ENCODE data around the gene AQP3. TPM values are rescaled to one million over a fixed set of nuclear protein-coding genes. Genes with fewer than 3 reads are reported as not detected.
"Not testable (repeated sequence)": the region's sequence is repeated elsewhere in the genome, so short reads cannot be mapped to it uniquely, and the experiment has no call there.

AQP3 gene
- total and polyA plus RNA-seq, 4 donors, result 0.50 to 2.5 (median 1.3) TPM

DNA sequence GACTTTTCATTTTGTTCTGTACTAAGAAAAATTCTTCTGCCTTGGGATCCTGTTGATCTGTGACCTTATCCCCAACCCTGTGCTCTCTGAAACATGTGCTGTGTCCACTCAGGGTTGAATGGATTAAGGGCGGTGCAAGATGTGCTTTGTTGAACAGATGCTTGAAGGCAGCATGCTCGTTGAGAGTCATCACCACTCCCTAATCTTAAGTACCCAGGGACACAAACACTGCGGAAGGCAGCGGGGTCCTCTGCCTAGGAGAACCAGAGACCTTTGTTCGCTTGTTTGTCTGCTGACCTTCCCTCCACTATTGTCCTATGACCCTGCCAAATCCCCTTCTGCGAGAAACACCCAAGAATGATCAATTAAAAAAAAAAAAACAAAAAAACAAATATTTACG is 23.4 kb downstream of the AQP3 start:
- not testable (repeated sequence) for H3K27ac ChIP-seq (ENCODE audit: low read depth, low read length); H3K4me3 ChIP-seq (ENCODE audit: low read depth, low read length); DNase-seq (ENCODE audit: low read depth in 4 of 6, low spot score in 6 of 6); H3K9me3 ChIP-seq (ENCODE audit: control insufficient read depth, insufficient read depth, low read length); H3K36me3 ChIP-seq (ENCODE audit: control insufficient read depth, insufficient read depth, low read length); H3K27me3 ChIP-seq (ENCODE audit: control insufficient read depth, insufficient read depth, low read length); H3K4me1 ChIP-seq (ENCODE audit: control insufficient read depth, insufficient read depth, low read length)
- no CpG with 5 or more reads among the region's 7 CpGs for WGBS (ENCODE audit: insufficient coverage)

DNA sequence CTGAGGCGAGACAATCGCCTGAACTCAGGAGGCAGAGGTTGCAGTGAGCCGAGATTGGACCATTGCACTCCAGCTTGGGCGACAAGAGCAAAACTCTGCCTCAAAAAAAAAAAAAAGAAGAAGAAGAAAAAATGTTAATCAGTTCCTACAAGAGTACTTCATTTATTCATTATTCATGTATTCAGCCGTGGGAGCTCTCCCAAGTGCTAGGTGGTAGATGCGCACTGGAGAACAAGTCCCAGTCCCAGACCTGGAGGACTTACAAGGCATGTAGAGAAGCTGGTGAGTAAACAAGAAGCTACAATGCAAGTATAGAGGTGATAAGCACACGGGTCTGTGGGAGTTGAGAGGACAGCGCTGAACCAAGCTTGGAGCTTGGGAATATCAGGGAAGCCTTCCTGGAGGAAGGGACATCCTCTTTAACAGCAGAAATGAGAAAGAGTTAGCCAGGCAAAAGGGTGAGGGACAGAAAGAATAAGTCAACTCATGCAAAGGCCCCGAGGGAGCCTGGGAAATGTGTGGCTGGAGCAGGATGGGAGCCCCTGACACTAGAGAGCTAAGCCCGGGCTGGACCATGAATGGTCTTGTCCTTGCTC is 27.6 kb downstream of the AQP3 start:
- no peak overlapping the region for H3K4me3 ChIP-seq (ENCODE audit: low read depth, low read length)
- H3K36me3 ChIP-seq (ENCODE audit: control insufficient read depth, insufficient read depth, low read length), result no peaks in the 10 kb centered on the region
- H3K27ac ChIP-seq (ENCODE audit: low read depth, low read length), result no peak overlapping the region
- DNase-seq (ENCODE audit: low read depth in 4 of 6, low spot score in 6 of 6), result no peak
- WGBS (ENCODE audit: insufficient coverage), result 61% methylated on average over 5 of the region's 10 CpGs
- no peaks in the 10 kb centered on the region for H3K9me3 ChIP-seq (ENCODE audit: control insufficient read depth, insufficient read depth, low read length)
- no peaks in the 10 kb centered on the region for H3K27me3 ChIP-seq (ENCODE audit: control insufficient read depth, insufficient read depth, low read length)
- H3K4me1 ChIP-seq (ENCODE audit: control insufficient read depth, insufficient read depth, low read length), result no peaks in the 10 kb centered on the region

GRCh38 chr9:33418090-33418489 is 29.3 kb downstream of the AQP3 start:
- no peaks in the 10 kb centered on the region for H3K36me3 ChIP-seq (ENCODE audit: control insufficient read depth, insufficient read depth, low read length)
- 83% methylated on average over 6 of the region's 8 CpGs for WGBS (ENCODE audit: insufficient coverage)
- no peak overlapping the region for H3K4me3 ChIP-seq (ENCODE audit: low read depth, low read length)
- no peak for DNase-seq (ENCODE audit: low read depth in 4 of 6, low spot score in 6 of 6)
- no peak overlapping the region for H3K27ac ChIP-seq (ENCODE audit: low read depth, low read length)
- no peaks in the 10 kb centered on the region for H3K9me3 ChIP-seq (ENCODE audit: control insufficient read depth, insufficient read depth, low read length)
- H3K27me3 ChIP-seq (ENCODE audit: control insufficient read depth, insufficient read depth, low read length), result no peaks in the 10 kb centered on the region
- H3K4me1 ChIP-seq (ENCODE audit: control insufficient read depth, insufficient read depth, low read length), result no peaks in the 10 kb centered on the region

GRCh38 chr9:33416996-33417395 is 30.4 kb downstream of the AQP3 start:
- no peaks in the 10 kb centered on the region for H3K9me3 ChIP-seq (ENCODE audit: control insufficient read depth, insufficient read depth, low read length)

DNA sequence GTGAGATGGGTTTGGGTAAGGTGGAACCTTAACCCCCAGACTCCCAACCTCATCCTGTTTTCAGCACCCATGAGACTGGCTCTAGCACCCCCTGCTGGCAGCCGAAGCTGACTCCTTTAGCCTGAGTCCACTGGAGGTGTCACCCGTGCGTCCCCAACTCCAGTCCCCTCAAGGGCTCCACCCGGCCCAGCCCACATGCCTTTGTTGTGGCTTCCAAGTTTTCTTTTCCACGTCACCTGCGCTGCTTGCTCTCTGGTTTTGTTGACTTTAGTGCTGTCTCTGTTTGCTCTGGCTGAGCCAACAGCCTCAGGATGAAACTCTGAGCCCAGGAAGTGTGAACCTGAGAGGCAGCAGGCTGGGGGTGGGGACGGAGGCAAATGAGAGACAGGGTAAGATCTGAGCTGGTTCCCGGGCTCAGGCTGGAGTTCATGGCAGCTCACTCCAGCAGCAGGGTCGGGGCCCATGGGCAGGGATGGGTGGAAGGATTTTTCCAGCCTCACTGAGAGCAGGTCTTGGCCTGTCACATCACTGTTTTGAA is 31.8 kb downstream of the AQP3 start:
- H3K4me1 ChIP-seq (ENCODE audit: control insufficient read depth, insufficient read depth, low read length), result no peaks in the 10 kb centered on the region
- H3K27ac ChIP-seq (ENCODE audit: low read depth, low read length), result no peak overlapping the region
- DNase-seq (ENCODE audit: low read depth in 4 of 6, low spot score in 6 of 6), result peak in 3 of 6 donors; percentile 6 to 45 (median 16)
- no peaks in the 10 kb centered on the region for H3K27me3 ChIP-seq (ENCODE audit: control insufficient read depth, insufficient read depth, low read length)
- 31% methylated on average over 8 of the region's 9 CpGs for WGBS (ENCODE audit: insufficient coverage)
- H3K36me3 ChIP-seq (ENCODE audit: control insufficient read depth, insufficient read depth, low read length), result no peaks in the 10 kb centered on the region
- H3K9me3 ChIP-seq (ENCODE audit: control insufficient read depth, insufficient read depth, low read length), result no peaks in the 10 kb centered on the region
- no peak overlapping the region for H3K4me3 ChIP-seq (ENCODE audit: low read depth, low read length)

More at GRCh38 chr9:33416996-33417395, 30.4 kb downstream of the AQP3 start:
- Histone ChIP-seq H3K4me1 (ENCODE audit: control insufficient read depth, insufficient read depth, low read length) (no peaks in the 10 kb centered on the region), H3K27ac (ENCODE audit: low read depth, low read length) (no peak overlapping the region), H3K27me3 (ENCODE audit: control insufficient read depth, insufficient read depth, low read length) (no peaks in the 10 kb centered on the region), H3K4me3 (ENCODE audit: low read depth, low read length) (no peak overlapping the region), H3K36me3 (ENCODE audit: control insufficient read depth, insufficient read depth, low read length) (no peaks in the 10 kb centered on the region)
- DNase-seq (ENCODE audit: low read depth in 4 of 6, low spot score in 6 of 6), result no peak
- WGBS (ENCODE audit: insufficient coverage), result 92% methylated on average over 4 of the region's 5 CpGs

DNA sequence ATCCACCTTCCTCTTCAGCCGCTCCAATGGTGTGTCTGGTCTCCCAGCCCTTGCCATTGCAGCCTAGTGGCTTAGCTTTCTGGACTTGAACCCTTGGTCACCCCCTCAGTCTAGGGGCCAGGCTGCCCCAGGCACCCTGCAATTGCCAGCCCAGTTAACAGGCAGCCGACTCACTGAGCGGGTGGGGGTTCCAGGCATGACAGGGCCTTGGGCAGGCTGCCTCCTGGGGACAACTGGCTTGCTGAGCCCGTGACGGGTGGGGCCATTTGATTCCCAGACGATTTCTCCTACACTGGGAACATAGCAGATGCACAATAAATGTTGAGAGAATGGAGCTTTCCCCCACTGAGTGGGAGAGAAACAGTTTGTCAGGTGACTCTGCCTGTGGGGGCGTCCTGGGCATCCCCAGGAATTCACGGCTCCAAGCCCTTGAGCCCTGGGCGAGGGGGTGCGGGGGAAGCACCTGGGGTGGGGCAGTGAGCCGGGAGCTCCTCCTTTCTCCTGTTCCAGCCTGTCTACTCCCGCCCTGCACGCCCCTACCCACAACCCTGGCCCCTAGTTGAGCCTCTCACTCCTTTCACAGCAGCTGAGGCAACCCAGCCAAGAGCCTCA is 32.4 kb downstream of the AQP3 start:
- no peaks in the 10 kb centered on the region for H3K36me3 ChIP-seq (ENCODE audit: control insufficient read depth, insufficient read depth, low read length)
- H3K27ac ChIP-seq (ENCODE audit: low read depth, low read length), result no peak overlapping the region
- DNase-seq (ENCODE audit: low read depth in 4 of 6, low spot score in 6 of 6), result no peak
- H3K27me3 ChIP-seq (ENCODE audit: control insufficient read depth, insufficient read depth, low read length), result no peaks in the 10 kb centered on the region
- 75% methylated on average over 10 of the region's 13 CpGs for WGBS (ENCODE audit: insufficient coverage)
- no peaks in the 10 kb centered on the region for H3K4me1 ChIP-seq (ENCODE audit: control insufficient read depth, insufficient read depth, low read length)
- H3K9me3 ChIP-seq (ENCODE audit: control insufficient read depth, insufficient read depth, low read length), result no peaks in the 10 kb centered on the region
- H3K4me3 ChIP-seq (ENCODE audit: low read depth, low read length), result no peak overlapping the region

DNA sequence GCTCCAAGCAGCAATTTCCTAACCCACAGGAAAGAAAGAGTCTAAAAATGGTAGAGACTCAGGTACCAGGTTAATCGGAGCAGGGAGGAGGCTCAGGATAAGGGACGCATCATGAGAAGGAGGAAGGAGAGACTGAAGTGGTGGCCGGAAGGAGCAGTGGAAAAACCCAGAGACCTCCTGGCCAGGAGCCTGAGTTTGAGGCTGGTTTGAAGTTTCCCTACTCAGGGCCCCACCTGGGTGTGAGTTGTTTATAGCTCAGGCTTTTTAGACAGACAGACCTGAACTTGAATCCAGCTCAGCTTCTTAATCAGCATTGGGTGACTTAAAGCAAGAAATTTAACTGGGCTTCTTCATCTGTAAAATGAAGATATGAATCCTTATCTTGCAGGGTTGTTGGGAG is 33.1 kb downstream of the AQP3 start:
- H3K4me1 ChIP-seq (ENCODE audit: control insufficient read depth, insufficient read depth, low read length), result no peaks in the 10 kb centered on the region
- no peak for DNase-seq (ENCODE audit: low read depth in 4 of 6, low spot score in 6 of 6)
- H3K9me3 ChIP-seq (ENCODE audit: control insufficient read depth, insufficient read depth, low read length), result no peaks in the 10 kb centered on the region
- no peaks in the 10 kb centered on the region for H3K36me3 ChIP-seq (ENCODE audit: control insufficient read depth, insufficient read depth, low read length)
- WGBS (ENCODE audit: insufficient coverage), result 90% methylated on average over 3 of the region's 3 CpGs
- no peak overlapping the region for H3K4me3 ChIP-seq (ENCODE audit: low read depth, low read length)
- H3K27ac ChIP-seq (ENCODE audit: low read depth, low read length), result no peak overlapping the region
- no peaks in the 10 kb centered on the region for H3K27me3 ChIP-seq (ENCODE audit: control insufficient read depth, insufficient read depth, low read length)

DNA sequence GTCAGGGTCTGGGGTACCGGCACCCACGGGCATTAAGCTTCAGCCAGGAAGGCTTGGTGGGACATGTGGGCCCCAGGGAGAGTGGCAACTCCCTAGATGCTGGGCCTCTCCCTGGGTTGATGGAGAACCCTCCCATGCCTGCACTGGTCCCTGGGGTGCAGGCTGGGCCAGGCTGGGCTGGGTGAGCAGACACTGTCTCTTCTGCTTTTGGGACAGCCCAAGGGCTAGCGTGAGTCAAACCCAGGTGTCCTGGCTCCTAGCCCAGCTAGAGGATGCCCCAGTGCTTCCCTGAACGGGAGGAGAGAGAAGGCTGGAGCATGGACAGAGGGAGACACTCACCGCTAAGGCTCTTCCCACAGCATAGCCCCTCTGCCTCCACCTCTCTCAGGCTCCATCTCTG is 39.3 kb downstream of the AQP3 start:
- Histone ChIP-seq H3K4me3 (ENCODE audit: low read depth, low read length) (no peak overlapping the region), H3K27ac (ENCODE audit: low read depth, low read length) (no peak overlapping the region), H3K27me3 (ENCODE audit: control insufficient read depth, insufficient read depth, low read length) (no peaks in the 10 kb centered on the region), H3K36me3 (ENCODE audit: control insufficient read depth, insufficient read depth, low read length) (no peaks in the 10 kb centered on the region), H3K9me3 (ENCODE audit: control insufficient read depth, insufficient read depth, low read length) (no peaks in the 10 kb centered on the region), H3K4me1 (ENCODE audit: control insufficient read depth, insufficient read depth, low read length) (no peaks in the 10 kb centered on the region)
- no peak for DNase-seq (ENCODE audit: low read depth in 4 of 6, low spot score in 6 of 6)
- 77% methylated on average over 5 of the region's 5 CpGs for WGBS (ENCODE audit: insufficient coverage)

- 100% methylated on average over 1 of the region's 3 CpGs for WGBS (ENCODE audit: insufficient coverage)
- Histone ChIP-seq H3K4me3 (ENCODE audit: low read depth, low read length) (no peak overlapping the region), H3K27ac (ENCODE audit: low read depth, low read length) (no peak overlapping the region), H3K9me3 (ENCODE audit: control insufficient read depth, insufficient read depth, low read length) (no peaks in the 10 kb centered on the region), H3K27me3 (ENCODE audit: control insufficient read depth, insufficient read depth, low read length) (no peaks in the 10 kb centered on the region), H3K36me3 (ENCODE audit: control insufficient read depth, insufficient read depth, low read length) (no peaks in the 10 kb centered on the region), H3K4me1 (ENCODE audit: control insufficient read depth, insufficient read depth, low read length) (peaks cover 2% of the 10 kb centered on the region)
- no peak for DNase-seq (ENCODE audit: low read depth in 4 of 6, low spot score in 6 of 6)
Observed at GRCh38 chr9:33407061-33407460, 40.3 kb downstream of the AQP3 start.

GRCh38 chr9:33404788-33405362 is 42.5 kb downstream of the AQP3 start:
- DNase-seq (ENCODE audit: low read depth in 4 of 6, low spot score in 6 of 6), result no peak
- Histone ChIP-seq H3K27me3 (ENCODE audit: control insufficient read depth, insufficient read depth, low read length) (no peaks in the 10 kb centered on the region), H3K27ac (ENCODE audit: low read depth, low read length) (no peak overlapping the region), H3K36me3 (ENCODE audit: control insufficient read depth, insufficient read depth, low read length) (no peaks in the 10 kb centered on the region), H3K9me3 (ENCODE audit: control insufficient read depth, insufficient read depth, low read length) (no peaks in the 10 kb centered on the region), H3K4me1 (ENCODE audit: control insufficient read depth, insufficient read depth, low read length) (peaks cover 2% of the 10 kb centered on the region), H3K4me3 (ENCODE audit: low read depth, low read length) (no peak overlapping the region)
- 83% methylated on average over 1 of the region's 4 CpGs for WGBS (ENCODE audit: insufficient coverage)

All from spinal cord (tissue), 10 donors.